Type B pancreatic cell (in vitro differentiated cells): Measurements from ENCODE around the gene RBM12. TPM values are rescaled to one million over a fixed set of nuclear protein-coding genes. Genes with fewer than 3 reads are reported as not detected.

Source experiments
- DNase-seq: peaks from one replicate; pipeline ENCODE4 v3.0.0; 2021; ENCODE audit warnings: mixed read lengths; ENCODE audit not compliant: unreplicated experiment; ENCODE audit errors: extremely low spot score
- H3K27ac Mint-ChIP-seq: 2 replicates; pipeline ENCODE4 v1.8.0; 2021; ENCODE audit warnings: mild to moderate bottlenecking, mixed read lengths
- H3K27me3 Mint-ChIP-seq: 2 replicates; pipeline ENCODE4 v1.8.0; 2021; ENCODE audit warnings: mixed read lengths
- H3K36me3 Mint-ChIP-seq: 2 replicates; pipeline ENCODE4 v1.8.0; 2021; ENCODE audit warnings: mixed read lengths
- H3K4me1 Mint-ChIP-seq: one replicate; pipeline ENCODE4 v1.8.0; 2021; ENCODE audit warnings: mixed read lengths; ENCODE audit not compliant: unreplicated experiment
- H3K4me3 Mint-ChIP-seq: 2 replicates; pipeline ENCODE4 v1.8.0; 2021; ENCODE audit warnings: mild to moderate bottlenecking, mixed read lengths
- H3K9me3 Mint-ChIP-seq: 2 replicates; pipeline ENCODE4 v1.8.0; 2021; ENCODE audit warnings: mixed read lengths
- CTCF ChIP-seq: fragments of 200-600 bp; sonication (generic); conservative IDR thresholded peaks from 2 replicates; pipeline ENCODE4 v1.5.0; 2021; ENCODE audit warnings: antibody characterized with exemption, mild to moderate bottlenecking
- total RNA-seq: library from RNA; stranded (reverse); gene quantifications from 2 replicates; pipeline ENCODE4 v1.2.1, GENCODE V29; 2021; ENCODE audit warnings: low replicate concordance

RBM12 gene
- total RNA-seq, 1 donor from 2014 or later = 153 TPM

GRCh38 chr20:35637276-35637675, 27.4 kb downstream of the RBM12 start:
- TF ChIP-seq CTCF = no peak
- peaks cover 11% of the 10 kb centered on the region for H3K36me3 Mint-ChIP-seq
- DNase-seq = no peak
- H3K4me1 Mint-ChIP-seq = peaks cover 22% of the 10 kb centered on the region
- H3K27me3 Mint-ChIP-seq = no peaks in the 10 kb centered on the region
- H3K4me3 Mint-ChIP-seq = no peak overlapping the region
- H3K9me3 Mint-ChIP-seq = no peaks in the 10 kb centered on the region
- no peak overlapping the region for H3K27ac Mint-ChIP-seq

DNA sequence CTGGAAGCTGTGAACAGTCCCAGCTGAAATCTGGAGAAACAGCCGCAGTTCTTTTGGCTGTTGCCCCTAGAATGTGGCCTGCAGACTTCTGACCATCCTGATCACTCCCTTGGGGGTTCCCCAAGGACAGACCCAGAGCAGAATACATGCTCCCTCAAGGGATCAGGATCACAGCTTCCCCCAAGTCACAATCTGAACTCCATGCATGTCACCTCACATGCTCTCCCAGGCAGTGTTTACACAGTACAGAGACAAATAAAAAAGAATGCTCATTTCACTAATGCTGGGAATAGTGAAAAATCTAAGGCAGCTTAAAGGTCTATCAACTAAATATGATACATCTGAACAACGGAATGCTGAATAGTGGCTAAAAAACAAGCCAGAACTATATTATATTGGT, 28.6 kb downstream of the RBM12 start:
- Mint-ChIP-seq H3K27me3 (no peaks in the 10 kb centered on the region), H3K9me3 (no peaks in the 10 kb centered on the region), H3K4me3 (no peak overlapping the region), H3K27ac (peak overlapping the region; percentile 22), H3K4me1 (peaks cover 18% of the 10 kb centered on the region), H3K36me3 (peaks cover 10% of the 10 kb centered on the region)
- no peak for DNase-seq
- no peak for TF ChIP-seq CTCF

DNA sequence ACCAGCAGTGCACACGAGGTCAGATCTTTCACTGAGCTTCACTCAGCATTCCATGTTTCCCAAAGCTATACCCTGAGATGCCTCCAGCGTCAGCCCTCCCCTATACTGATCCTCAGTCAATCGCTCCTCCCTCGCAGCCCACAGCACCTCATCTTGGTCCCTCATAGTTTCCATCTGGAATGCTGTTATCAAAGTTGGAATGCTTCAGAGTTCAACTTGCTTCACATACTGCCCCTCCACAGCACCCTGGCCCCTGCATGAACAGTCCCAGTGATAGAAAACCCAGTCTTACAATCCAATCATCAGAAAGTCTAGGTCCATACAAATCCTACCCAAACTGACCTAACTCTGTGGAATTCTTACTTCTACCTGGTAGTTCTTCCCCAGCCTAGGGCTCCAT, 29.0 kb downstream of the RBM12 start:
- peak overlapping the region; percentile 22 for H3K27ac Mint-ChIP-seq
- H3K27me3 Mint-ChIP-seq = no peaks in the 10 kb centered on the region

DNA sequence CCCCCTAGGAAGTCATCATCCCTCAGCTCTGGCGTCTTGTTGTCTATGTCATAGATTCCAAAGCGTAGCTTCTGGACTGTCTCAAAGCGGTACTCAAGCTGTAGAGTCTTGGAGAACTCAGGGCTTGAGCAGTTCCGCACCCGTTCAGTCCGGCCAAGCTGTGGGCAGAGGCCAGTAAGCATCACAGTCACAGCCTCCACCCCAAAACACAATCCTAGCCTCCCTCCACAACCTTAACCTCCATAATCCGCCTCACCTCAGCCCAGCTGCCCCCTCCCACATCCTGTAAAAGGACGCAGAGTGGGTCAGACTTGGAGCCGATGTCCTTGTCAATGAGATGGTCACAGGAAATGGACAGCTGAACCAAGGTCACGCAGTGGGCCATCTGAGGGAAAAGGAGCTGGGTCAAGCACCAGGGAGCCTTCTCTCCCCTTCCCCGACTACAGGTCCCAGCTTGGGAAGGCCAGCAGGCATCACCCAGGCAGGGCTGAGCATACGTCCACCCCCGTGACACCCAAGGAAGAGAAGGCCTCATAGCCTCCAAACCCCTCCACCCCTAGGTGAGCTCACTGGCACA, 32.1 kb downstream of the RBM12 start:
- H3K27me3 Mint-ChIP-seq = no peaks in the 10 kb centered on the region
- no peak overlapping the region for H3K27ac Mint-ChIP-seq
- no peak overlapping the region for H3K4me3 Mint-ChIP-seq
- H3K9me3 Mint-ChIP-seq = no peaks in the 10 kb centered on the region
- peaks cover 9% of the 10 kb centered on the region for H3K4me1 Mint-ChIP-seq
- DNase-seq = no peak
- no peak for TF ChIP-seq CTCF
- H3K36me3 Mint-ChIP-seq = peaks cover 22% of the 10 kb centered on the region

More for the DNA sequence above, 29.0 kb downstream of the RBM12 start:
- H3K4me3 Mint-ChIP-seq = no peak overlapping the region
- H3K4me1 Mint-ChIP-seq = peaks cover 18% of the 10 kb centered on the region
- H3K36me3 Mint-ChIP-seq = peaks cover 10% of the 10 kb centered on the region
- no peaks in the 10 kb centered on the region for H3K9me3 Mint-ChIP-seq
- no peak for TF ChIP-seq CTCF
- DNase-seq = no peak

DNA sequence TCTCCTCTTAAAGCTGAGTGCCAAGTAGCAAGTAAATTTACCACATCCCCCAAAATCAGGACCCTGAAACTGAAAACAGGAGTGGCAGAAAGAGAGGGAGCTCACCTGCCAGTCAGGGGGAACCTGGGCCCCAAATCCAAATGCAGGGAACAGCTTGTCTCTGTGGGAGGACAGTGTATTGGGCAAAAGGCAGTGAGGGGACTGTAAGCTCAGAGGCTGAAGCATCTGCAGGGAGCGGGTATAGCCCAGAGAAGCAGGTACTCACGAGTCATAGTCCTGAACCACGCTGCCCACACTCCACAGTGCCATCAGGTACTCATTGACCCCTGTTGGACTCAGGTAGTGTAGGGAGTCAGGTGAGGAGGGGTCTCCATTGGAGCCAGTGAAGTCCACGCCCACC, 34.1 kb downstream of the RBM12 start:
- no peak for TF ChIP-seq CTCF
- no peak overlapping the region for H3K4me3 Mint-ChIP-seq
- no peak for DNase-seq
- H3K27ac Mint-ChIP-seq = no peak overlapping the region
- H3K4me1 Mint-ChIP-seq = peaks cover 4% of the 10 kb centered on the region
- peaks cover 30% of the 10 kb centered on the region for H3K36me3 Mint-ChIP-seq
- H3K9me3 Mint-ChIP-seq = no peaks in the 10 kb centered on the region
- H3K27me3 Mint-ChIP-seq = no peaks in the 10 kb centered on the region
